DMS53 treated with DMSO at 0.1 percent for 48 hours (cell line): ENCODE results near the gene CAMK2G.
A peak's percentile ranks its signal among the peaks of the same experiment; 100 is the strongest.
"Not testable (repeated sequence)": the region's sequence is repeated elsewhere in the genome, so short reads cannot be mapped to it uniquely, and the experiment has no call there.

Experiments
- DNase-seq: peaks from one replicate; lab custom pipeline; 2025; ENCODE audit not compliant: unreplicated experiment; lab: John Stamatoyannopoulos, UW

CAMK2G gene

GRCh38 chr10:73797324-73798025, 76.9 kb downstream of the CAMK2G start:
- DNase-seq, result no peak

DNA sequence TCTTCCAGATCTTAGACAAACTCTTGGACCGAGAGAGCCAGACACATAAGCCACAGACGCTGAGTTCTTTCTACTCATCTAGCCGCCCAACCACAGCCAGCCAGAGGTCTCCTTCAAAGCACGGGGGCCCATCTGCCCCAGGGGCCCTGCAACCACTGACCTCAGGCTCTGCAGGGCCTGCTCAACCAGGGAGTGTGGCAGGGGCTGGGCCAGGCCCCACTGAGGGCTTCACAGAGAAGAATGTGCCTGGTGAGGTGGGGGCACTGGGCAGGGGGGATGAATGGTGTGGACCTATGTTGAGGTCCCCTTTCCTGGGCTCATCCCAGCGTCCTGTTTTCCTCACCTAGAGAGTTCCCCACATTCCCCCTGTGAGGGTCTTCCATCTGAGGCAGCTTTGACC, 77.6 kb downstream of the CAMK2G start:
- DNase-seq, result no peak

DNA sequence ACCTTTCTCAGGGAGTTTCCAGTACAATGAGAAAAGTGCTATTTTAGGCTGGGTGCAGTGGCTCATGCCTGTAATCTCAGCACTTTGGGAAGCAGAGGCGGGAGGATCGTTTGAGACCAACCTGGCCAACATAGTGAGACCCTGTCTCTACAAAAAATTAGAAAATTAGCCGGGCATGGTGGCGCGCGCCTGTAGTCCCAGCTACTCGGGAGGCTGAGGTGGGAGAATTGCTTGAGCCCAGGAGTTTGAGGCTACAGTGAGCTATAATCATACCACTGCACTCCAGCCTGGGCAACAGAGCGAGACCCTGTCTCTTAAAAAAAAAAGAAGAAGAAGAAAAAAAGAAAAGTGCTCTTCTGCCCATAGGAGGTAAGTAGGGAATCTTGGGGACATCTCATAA, 78.3 kb downstream of the CAMK2G start:
- not testable (repeated sequence) for DNase-seq

DNA sequence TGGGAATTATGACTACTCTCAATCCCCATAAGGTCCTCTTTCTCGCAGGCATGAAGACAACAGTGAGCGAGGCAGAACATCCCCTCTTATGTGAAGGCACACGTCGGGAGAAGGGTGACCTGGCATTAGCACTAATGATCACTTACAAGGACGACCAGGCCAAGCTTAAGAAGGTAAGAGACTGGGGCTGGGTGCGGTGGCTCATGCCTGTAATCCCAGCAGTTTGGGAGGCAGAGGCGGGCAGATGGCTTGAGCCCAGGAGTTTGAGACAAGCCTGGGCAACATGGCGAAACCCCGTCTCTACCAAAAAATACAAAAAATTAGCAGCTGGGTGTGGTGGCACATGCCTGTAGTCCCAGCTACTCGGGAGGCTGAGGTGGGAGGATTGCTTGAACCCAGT, 78.9 kb downstream of the CAMK2G start:
- not testable (repeated sequence) for DNase-seq

GRCh38 chr10:73793456-73793855, 80.9 kb downstream of the CAMK2G start:
- no peak for DNase-seq

DNA sequence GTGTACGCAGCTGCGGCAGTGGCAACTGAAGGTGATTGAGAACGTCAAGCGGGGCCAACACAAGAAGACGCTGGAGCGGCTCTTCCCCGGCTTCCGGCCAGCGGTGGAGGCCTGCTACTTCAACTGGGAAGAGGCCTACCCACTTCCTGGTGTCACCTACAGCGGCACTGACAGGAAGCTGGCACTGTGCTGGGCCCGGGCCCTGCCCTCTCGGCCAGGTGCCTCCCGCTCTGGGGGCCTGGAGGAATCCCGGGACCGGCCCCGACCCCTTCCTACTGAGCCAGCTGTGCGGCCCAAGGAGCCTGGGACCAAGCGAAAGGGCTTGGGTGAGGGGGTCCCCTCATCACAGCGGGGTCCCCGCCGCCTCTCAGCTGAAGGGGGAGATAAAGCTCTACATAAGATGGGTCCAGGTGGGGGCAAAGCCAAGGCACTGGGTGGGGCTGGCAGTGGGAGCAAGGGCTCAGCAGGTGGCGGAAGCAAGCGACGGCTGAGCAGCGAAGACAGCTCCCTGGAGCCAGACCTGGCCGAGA, 82.4 kb downstream of the CAMK2G start:
- no peak for DNase-seq

GRCh38 chr10:73790886-73791625, 83.3 kb downstream of the CAMK2G start:
- no peak for DNase-seq

DNA sequence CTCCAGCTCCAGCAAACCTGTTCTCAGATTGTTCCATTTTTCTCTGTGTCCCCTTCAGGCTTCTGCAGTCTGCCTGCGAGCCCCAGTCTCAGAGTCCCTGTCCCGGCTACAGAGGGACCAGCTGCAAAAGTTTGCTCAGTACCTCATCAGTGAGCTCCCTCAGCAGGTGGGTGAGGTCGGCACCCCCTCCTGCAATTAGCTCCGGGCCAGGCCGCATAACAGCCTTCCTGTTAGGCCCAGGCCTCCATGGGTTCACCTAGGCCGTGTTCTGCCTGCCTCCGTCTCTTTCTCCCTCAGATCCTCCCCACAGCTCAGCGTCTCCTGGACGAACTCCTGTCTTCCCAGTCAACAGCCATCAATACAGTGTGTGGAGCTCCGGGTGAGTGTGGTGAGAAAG, 84.7 kb downstream of the CAMK2G start:
- DNase-seq, result no peak

DNA sequence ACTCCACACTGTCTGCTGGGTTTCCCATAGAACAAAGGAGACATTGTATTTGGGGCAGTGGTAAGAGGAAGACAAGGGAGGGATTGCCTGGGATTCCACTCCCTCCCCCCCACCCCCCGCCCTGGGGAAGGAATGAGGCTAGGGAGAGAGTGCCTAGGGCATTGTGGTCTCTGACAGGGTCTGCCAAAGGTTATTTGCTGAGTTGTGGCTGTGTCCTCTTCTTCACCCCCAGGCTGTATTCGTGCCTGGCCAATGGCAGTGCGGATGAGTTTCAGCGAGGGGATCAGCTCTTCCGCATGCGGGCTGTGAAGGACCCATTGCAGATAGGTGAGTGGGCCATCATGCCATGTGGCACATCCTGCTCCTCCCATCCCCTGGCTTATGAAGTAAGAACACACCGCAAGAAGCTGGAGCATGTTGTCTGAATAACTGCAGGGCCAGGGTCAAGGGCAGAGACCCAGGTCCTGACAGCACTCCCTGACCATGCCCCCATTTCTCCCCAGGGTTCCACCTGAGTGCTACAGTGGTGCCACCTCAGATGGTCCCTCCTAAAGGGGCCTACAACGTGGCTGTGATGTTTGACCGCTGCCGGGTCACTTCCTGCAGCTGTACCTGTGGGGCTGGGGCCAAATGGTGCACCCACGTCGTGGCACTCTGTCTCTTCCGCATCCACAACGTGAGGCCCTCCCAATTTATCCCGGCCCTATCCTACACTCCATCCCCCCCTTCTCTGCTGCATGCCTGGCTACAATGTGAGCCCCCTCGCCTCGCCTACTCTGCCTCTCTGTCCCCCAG, 85.3 kb downstream of the CAMK2G start:
- DNase-seq, result no peak

- not testable (repeated sequence) for DNase-seq
Observed at GRCh38 chr10:73787031-73787800, 87.1 kb downstream of the CAMK2G start.

GRCh38 chr10:73786512-73786885, 87.9 kb downstream of the CAMK2G start:
- DNase-seq, result no peak

DNA sequence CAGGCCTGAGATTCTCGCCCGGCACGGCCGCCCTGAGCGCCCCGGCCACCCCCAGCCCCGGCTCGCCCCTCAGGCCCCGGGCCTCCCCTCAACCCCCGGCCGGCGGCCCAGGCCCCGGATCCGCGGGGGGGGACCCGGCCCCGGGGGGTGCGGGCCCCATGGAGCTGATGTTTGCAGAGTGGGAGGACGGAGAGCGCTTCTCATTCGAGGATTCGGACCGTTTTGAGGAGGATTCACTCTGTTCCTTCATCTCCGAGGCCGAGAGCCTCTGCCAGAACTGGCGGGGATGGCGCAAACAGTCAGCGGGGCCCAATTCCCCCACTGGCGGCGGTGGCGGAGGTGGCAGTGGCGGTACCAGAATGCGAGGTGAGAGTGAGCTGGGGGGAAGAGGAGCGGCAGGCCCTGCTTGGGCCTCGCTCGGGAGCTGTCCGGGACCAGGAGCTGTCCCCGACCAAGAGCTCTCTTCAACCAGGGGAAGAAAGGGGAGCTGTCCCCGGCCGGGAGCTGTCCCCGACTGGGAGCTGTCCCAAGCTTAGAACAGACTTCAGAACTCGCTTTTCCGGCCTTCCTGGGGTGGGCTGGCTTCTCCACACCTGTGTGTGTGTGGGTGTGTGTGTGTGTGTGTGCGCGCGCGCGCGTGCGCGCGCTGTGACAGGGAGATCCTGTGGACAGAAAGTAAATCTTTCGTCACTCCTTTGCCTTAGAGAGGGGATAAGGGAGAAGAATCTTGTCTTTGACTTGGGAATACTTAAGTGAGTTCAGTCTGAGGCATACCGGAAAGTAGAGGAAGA, 88.4 kb downstream of the CAMK2G start:
- DNase-seq, result peak; percentile 4

DNA sequence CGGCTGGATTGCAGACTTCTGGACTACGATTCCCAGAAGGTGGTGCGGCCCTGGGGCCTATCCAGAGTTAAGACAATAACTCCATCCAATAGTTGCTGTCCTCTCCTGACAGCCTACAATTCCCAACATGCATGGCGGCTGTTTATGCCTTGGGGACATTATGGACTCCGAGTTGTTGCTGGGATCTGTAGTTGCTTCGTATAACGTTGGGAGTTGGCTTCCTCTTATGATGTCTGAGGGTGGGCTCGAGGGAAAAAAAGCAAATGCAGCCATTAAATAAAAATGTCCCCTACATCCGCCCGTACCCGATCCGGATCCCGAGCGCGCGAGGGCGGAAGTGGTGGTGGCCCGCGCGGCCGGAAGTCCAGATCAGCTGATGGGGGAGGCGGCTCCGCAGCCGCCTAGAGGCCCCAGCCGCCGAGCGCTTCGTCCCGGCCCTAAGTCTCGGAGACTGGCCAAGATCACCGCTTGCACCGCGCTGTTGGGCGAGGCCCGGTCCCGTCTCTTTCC, 89.1 kb downstream of the CAMK2G start, which contains the start of gene ZSWIM8:
ZSWIM8 (plus strand) TSS at position 396 of the 510 bp plus-strand sequence. CDS start 273 bp downstream, outside the sequence.
- DNase-seq, result peak; percentile 88

DNA sequence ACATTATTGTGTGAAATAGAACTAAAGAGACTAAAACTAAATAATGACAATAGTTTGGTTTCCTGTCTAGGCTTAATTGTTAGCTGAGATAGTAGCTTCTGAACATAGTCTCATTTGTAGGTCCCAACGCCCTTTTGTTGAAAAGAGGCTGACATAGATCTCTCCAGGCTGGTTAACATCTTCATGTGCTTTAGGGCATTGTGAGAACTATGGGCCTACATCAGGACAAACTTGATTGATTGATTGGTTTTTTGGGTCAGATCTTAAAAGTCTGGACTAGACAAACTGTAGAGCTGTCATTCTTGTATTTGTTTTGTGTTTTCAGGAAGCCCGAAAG, 91.6 kb downstream of the CAMK2G start:
- no peak for DNase-seq

- DNase-seq, result peak; percentile 70
Observed at GRCh38 chr10:73781879-73782748, 92.2 kb downstream of the CAMK2G start, which contains the start of gene CHCHD1. CHCHD1 (plus strand) TSS chr10:73782048; CDS start chr10:73782076, 28 bp downstream.

- DNase-seq, result no peak
Observed at GRCh38 chr10:73781548-73781878, 92.8 kb downstream of the CAMK2G start.

GRCh38 chr10:73780966-73781365, 93.4 kb downstream of the CAMK2G start:
- no peak for DNase-seq

GRCh38 chr10:73780301-73780700, 94.1 kb downstream of the CAMK2G start:
- DNase-seq, result no peak
